ENCODE data around the gene SOX13.

Gene SOX13

GRCh38 chr1:204072931-204073836 lies at the start of gene SOX13:
Gene SOX13, plus strand, starts transcription at chr1:204073115. Its CDS starts 39,801 bp downstream, at chr1:204112916.
- H3K9me3 ChIP-seq (replicated peaks in 1 of 11), result peaks cover 0 to 19% (median 5%) of the 10 kb centered on the region in 11 experiments; a peak in 6 of 22 replicates
- peaks cover 48 to 83% (median 72%) of the 10 kb centered on the region in 11 experiments for H3K27me3 ChIP-seq
- peak within 1 kb of the TSS; percentile 93 to 98 (median 95) for H3K4me2 ChIP-seq
- H3K27ac ChIP-seq, result peak within 1 kb of the TSS in 3 of 11 experiments; percentile 31 to 54 (median 43); a peak in 6 of 22 replicates
- H3K36me3 ChIP-seq, result no peaks in the 10 kb centered on the region
- no peak for TF ChIP-seq Cebpa-rat (IDR thresholded peaks at IDR 0.05)
- peak within 1 kb of the TSS; percentile 59 to 75 (median 66) for H3K4me3 ChIP-seq
- H4K20me1 ChIP-seq, result peaks cover 0 to 38% (median 16%) of the 10 kb centered on the region in 11 experiments; a peak in 14 of 22 replicates
- H3K9ac ChIP-seq, result peak within 1 kb of the TSS; percentile 40 to 72 (median 63); a peak in 21 of 22 replicates
- peaks cover 14 to 23% (median 19%) of the 10 kb centered on the region in 10 experiments for H3K4me1 ChIP-seq

GRCh38 chr1:204025917-204026707 lies 46.8 kb upstream of the SOX13 start:
- H4K20me1 ChIP-seq, result no peaks in the 10 kb centered on the region
- no peaks in the 10 kb centered on the region for H3K36me3 ChIP-seq
- H3K4me2 ChIP-seq, result no peak overlapping the region
- no peaks in the 10 kb centered on the region; a peak in 2 of 20 replicates for H3K4me1 ChIP-seq
- H3K27ac ChIP-seq, result no peak overlapping the region
- no peaks in the 10 kb centered on the region for H3K9me3 ChIP-seq (replicated peaks in 1 of 11)
- H3K4me3 ChIP-seq, result no peak overlapping the region
- TF ChIP-seq Cebpa-rat (IDR thresholded peaks at IDR 0.05), result no peak
- no peak overlapping the region for H3K9ac ChIP-seq
- H3K27me3 ChIP-seq, result no peaks in the 10 kb centered on the region

- H3K9me3 ChIP-seq (replicated peaks in 1 of 11), result no peaks in the 10 kb centered on the region
- H3K4me3 ChIP-seq, result no peak overlapping the region
- no peak overlapping the region for H3K27ac ChIP-seq
- peaks cover 0 to 4% (median 0%) of the 10 kb centered on the region in 10 experiments; a peak in 4 of 20 replicates for H3K4me1 ChIP-seq
- H3K9ac ChIP-seq, result no peak overlapping the region
- H4K20me1 ChIP-seq, result no peaks in the 10 kb centered on the region
- no peaks in the 10 kb centered on the region for H3K36me3 ChIP-seq
- H3K4me2 ChIP-seq, result no peak overlapping the region
- no peaks in the 10 kb centered on the region for H3K27me3 ChIP-seq
- TF ChIP-seq Cebpa-rat (IDR thresholded peaks at IDR 0.05), result no peak
Observed at GRCh38 chr1:204027446-204027845, 45.5 kb upstream of the SOX13 start.

- no peak overlapping the region for H3K27ac ChIP-seq
- H3K4me2 ChIP-seq, result no peak overlapping the region
- no peaks in the 10 kb centered on the region for H3K9me3 ChIP-seq (replicated peaks in 1 of 11)
- no peaks in the 10 kb centered on the region for H3K36me3 ChIP-seq
- H4K20me1 ChIP-seq, result no peaks in the 10 kb centered on the region
- no peak for TF ChIP-seq Cebpa-rat (IDR thresholded peaks at IDR 0.05)
- no peak overlapping the region for H3K9ac ChIP-seq
- H3K27me3 ChIP-seq, result no peaks in the 10 kb centered on the region
- H3K4me1 ChIP-seq, result peaks cover 0 to 4% (median 0%) of the 10 kb centered on the region in 10 experiments; a peak in 4 of 20 replicates
- H3K4me3 ChIP-seq, result no peak overlapping the region
Observed at GRCh38 chr1:204029016-204029415, 43.9 kb upstream of the SOX13 start.

GRCh38 chr1:204031098-204031710 lies 41.7 kb upstream of the SOX13 start:
- H3K9me3 ChIP-seq (replicated peaks in 1 of 11), result no peaks in the 10 kb centered on the region

GRCh38 chr1:204032642-204033235 lies 40.2 kb upstream of the SOX13 start:
- no peak for TF ChIP-seq Cebpa-rat (IDR thresholded peaks at IDR 0.05)
- Histone ChIP-seq H3K27me3 (no peaks in the 10 kb centered on the region), H3K4me3 (no peak overlapping the region), H3K9me3 (replicated peaks in 1 of 11) (no peaks in the 10 kb centered on the region), H3K36me3 (no peaks in the 10 kb centered on the region), H3K4me1 (peaks cover 0 to 4% (median 0%) of the 10 kb centered on the region in 10 experiments; a peak in 4 of 20 replicates), H4K20me1 (no peaks in the 10 kb centered on the region), H3K27ac (no peak overlapping the region), H3K9ac (no peak overlapping the region), H3K4me2 (no peak overlapping the region)

More at GRCh38 chr1:204031098-204031710, 41.7 kb upstream of the SOX13 start:
- Histone ChIP-seq H3K4me2 (no peak overlapping the region), H3K4me1 (peaks cover 0 to 4% (median 0%) of the 10 kb centered on the region in 10 experiments; a peak in 4 of 20 replicates), H3K9ac (no peak overlapping the region), H3K27ac (no peak overlapping the region), H3K4me3 (no peak overlapping the region), H4K20me1 (no peaks in the 10 kb centered on the region), H3K36me3 (no peaks in the 10 kb centered on the region), H3K27me3 (no peaks in the 10 kb centered on the region)
- TF ChIP-seq Cebpa-rat (IDR thresholded peaks at IDR 0.05), result no peak

GRCh38 chr1:204033306-204033705 lies 39.6 kb upstream of the SOX13 start:
- H3K4me1 ChIP-seq, result peaks cover 0 to 4% (median 0%) of the 10 kb centered on the region in 10 experiments; a peak in 4 of 20 replicates
- no peak overlapping the region for H3K27ac ChIP-seq
- H3K9ac ChIP-seq, result no peak overlapping the region
- H3K36me3 ChIP-seq, result no peaks in the 10 kb centered on the region
- no peaks in the 10 kb centered on the region for H3K27me3 ChIP-seq
- H4K20me1 ChIP-seq, result no peaks in the 10 kb centered on the region
- H3K9me3 ChIP-seq (replicated peaks in 1 of 11), result no peaks in the 10 kb centered on the region
- H3K4me3 ChIP-seq, result no peak overlapping the region
- no peak for TF ChIP-seq Cebpa-rat (IDR thresholded peaks at IDR 0.05)
- H3K4me2 ChIP-seq, result no peak overlapping the region

- Histone ChIP-seq H3K27me3 (no peaks in the 10 kb centered on the region), H3K4me3 (no peak overlapping the region), H3K4me2 (no peak overlapping the region), H3K4me1 (peaks cover 12 to 18% (median 16%) of the 10 kb centered on the region in 10 experiments), H3K9ac (no peak overlapping the region), H4K20me1 (no peaks in the 10 kb centered on the region), H3K9me3 (replicated peaks in 1 of 11) (no peaks in the 10 kb centered on the region), H3K36me3 (no peaks in the 10 kb centered on the region), H3K27ac (no peak overlapping the region)
- no peak for TF ChIP-seq Cebpa-rat (IDR thresholded peaks at IDR 0.05)
Observed at GRCh38 chr1:204036882-204037655, 35.8 kb upstream of the SOX13 start.

All from BLaER1 treated with 17β-estradiol and CSF1 and Interleukin-3, amounts not matched to agents 10 nM and 100 nM (cell line).